Endothelial cell of umbilical vein (primary cell): ENCODE measurements around the gene CDIP1. TPM values are rescaled to one million over a fixed set of nuclear protein-coding genes. Genes with fewer than 3 reads are reported as not detected.

ENCODE experiments used
- BruUV-seq: library from RNA; stranded (reverse); fragments of 400-500 nt; replicated peaks from 2 replicates; lab custom pipeline; 2021; lab: Mats Ljungman, UMichigan
- CTCF ChIA-PET: fragments of 300-600, 350-600 bp; sonication (Branson Sonifier 250); formaldehyde crosslinking; loops from one replicate; lab custom pipeline; 2021; ENCODE audit warnings: antibody characterized with exemption, inconsistent platforms; lab: Charles Lee
- POLR2A ChIA-PET: fragments of 300-600, 350-600 bp; sonication (Branson Sonifier 250); formaldehyde crosslinking; loops from one replicate; lab custom pipeline; 2021; ENCODE audit warnings: antibody characterized with exemption, inconsistent platforms; lab: Charles Lee
- DNase-seq: peaks from one replicate; pipeline ENCODE4 v3.0.0-alpha.2; 2011; ENCODE audit warnings: low read depth, low spot score
- FAIRE-seq: peaks from 2 replicates; lab custom pipeline; 2011; peaks lifted over from hg19 to GRCh38; lab: Jason Lieb, UNC
- H2AFZ ChIP-seq: 2 replicates; pipeline ENCODE4 v1.6.0; 2012; ENCODE audit warnings: low read depth, low read length, control low read depth, inconsistent platforms
- H3K27ac ChIP-seq: 2 replicates; pipeline ENCODE4 v1.5.1; 2011; ENCODE audit warnings: low read depth, mild to moderate bottlenecking, control low read depth, low read length, moderate library complexity; ENCODE audit not compliant: insufficient read depth
- H3K27me3 ChIP-seq, 2 experiments: 2 replicates each; pipeline versions ENCODE4 v1.6.0 to v1.6.1; 2011; ENCODE audit warnings: low read length in 2 of 2, mixed read lengths in 1 of 2; ENCODE audit not compliant: control insufficient read depth in 2 of 2, insufficient read depth in 2 of 2
- H3K36me3 ChIP-seq, 2 experiments: 2 replicates in 1 of 2; 3 replicates in 1 of 2; pipeline ENCODE4 v1.5.1; 2011; ENCODE audit warnings: low read length in 2 of 2, mild to moderate bottlenecking in 1 of 2, moderate library complexity in 1 of 2; ENCODE audit not compliant: control insufficient read depth in 2 of 2, insufficient read depth in 2 of 2; ENCODE audit errors: extremely low read depth in 1 of 2
- H3K4me1 ChIP-seq: 3 replicates; pipeline ENCODE4 v1.5.1; 2011; ENCODE audit warnings: mild to moderate bottlenecking, low read length; ENCODE audit not compliant: control insufficient read depth, insufficient read depth; ENCODE audit errors: extremely low read depth
- H3K4me2 ChIP-seq: 2 replicates; pipeline ENCODE4 v1.6.1; 2011; ENCODE audit warnings: low read length, control low read depth, mixed read lengths; ENCODE audit not compliant: insufficient read depth
- H3K4me3 ChIP-seq, 3 experiments: fragments of 200-600 bp in 1 of 3; sonication (generic), shearing (Covaris generic) in 1 of 3; replicated peaks in 1 of 3; 2 replicates each; pipeline ENCODE4 v1.5.1; 2011 to 2016; ENCODE audit warnings: control low read depth in 3 of 3, low read length in 3 of 3, mild to moderate bottlenecking in 2 of 3, inconsistent platforms in 1 of 3, low read depth in 1 of 3, moderate library complexity in 1 of 3; ENCODE audit not compliant: insufficient read depth in 1 of 3
- H3K79me2 ChIP-seq: 2 replicates; pipeline ENCODE4 v1.6.0; 2012; ENCODE audit warnings: low read length, inconsistent platforms; ENCODE audit not compliant: control insufficient read depth, insufficient read depth
- H3K9ac ChIP-seq: replicated peaks from 2 replicates; pipeline ENCODE3; 2011; ENCODE audit warnings: low read length, control low read depth; ENCODE audit not compliant: insufficient read depth; ENCODE audit errors: extremely low read depth
- H3K9me1 ChIP-seq: replicated peaks from 3 replicates; pipeline ENCODE4 v1.6.0; 2011; ENCODE audit warnings: mild to moderate bottlenecking, low read length; ENCODE audit not compliant: control insufficient read depth, insufficient read depth; ENCODE audit errors: extremely low read depth
- H3K9me3 ChIP-seq: replicated peaks from 2 replicates; pipeline ENCODE4 v1.5.1; 2012; ENCODE audit warnings: low read length, inconsistent platforms; ENCODE audit not compliant: control insufficient read depth, insufficient read depth
- H4K20me1 ChIP-seq: replicated peaks from 2 replicates; pipeline ENCODE3; 2011; ENCODE audit warnings: mild to moderate bottlenecking, low read length; ENCODE audit not compliant: control insufficient read depth, insufficient read depth; ENCODE audit errors: extremely low read depth
- EZH2 ChIP-seq: IDR thresholded peaks from 2 replicates; pipeline ENCODE4 v1.6.1; 2012; ENCODE audit warnings: borderline replicate concordance, low read depth, mild to moderate bottlenecking, moderate library complexity, low read length, inconsistent platforms; ENCODE audit not compliant: severe bottlenecking
- FOS ChIP-seq: IDR thresholded peaks from 2 replicates; pipeline ENCODE4 v1.6.1; 2011; ENCODE audit warnings: mild to moderate bottlenecking, low read length, moderate library complexity, borderline replicate concordance; ENCODE audit not compliant: insufficient read depth
- GATA2 ChIP-seq: IDR thresholded peaks from 2 replicates; pipeline ENCODE4 v1.7.0; 2011; ENCODE audit warnings: low read depth, mild to moderate bottlenecking, moderate library complexity, mixed read lengths, low read length; ENCODE audit not compliant: insufficient read length, insufficient read depth
- JUN ChIP-seq: IDR thresholded peaks from 2 replicates; pipeline ENCODE4 v1.6.1; 2011; ENCODE audit warnings: borderline replicate concordance, low read depth; ENCODE audit not compliant: insufficient read length, insufficient read depth
- MYC ChIP-seq: IDR thresholded peaks from one replicate; pipeline ENCODE4 v1.6.1; 2011; ENCODE audit warnings: mild to moderate bottlenecking, low read depth, low read length
- POLR2A ChIP-seq: IDR thresholded peaks from 2 replicates; pipeline ENCODE4 v1.6.1; 2012; ENCODE audit warnings: low read depth, mild to moderate bottlenecking, control low read depth, low read length
- POLR2AphosphoS5 ChIP-seq: IDR thresholded peaks from 2 replicates; pipeline ENCODE4 v1.6.1; 2012; ENCODE audit warnings: low read depth, mild to moderate bottlenecking, control low read depth, low read length, moderate library complexity; ENCODE audit not compliant: insufficient read depth
- dilution Hi-C: fragments of 300-500 bp; cut with MboI; formaldehyde crosslinking; loops from one replicate; pipeline ENCODE4 v1.15.0; 2019; ENCODE audit warnings: low sequenced_read_pairs; ENCODE audit not compliant: extremely low pct_ligation_motif_present
- intact Hi-C: fragments of 100-400 bp; cut with micrococcal nuclease; formaldehyde crosslinking; loops from one replicate; pipeline ENCODE4 v1.10.0; 2022
- polyA plus RNA-seq, 4 experiments: library from polyadenylated mRNA; depleted of rRNA in 3 of 4; stranded (reverse) in 3 of 4; unstranded in 1 of 4; fragments of >200 nt; gene quantifications; 2 replicates each; pipeline versions ENCODE4 v1.2.1 to v1.2.3, GENCODE V29; 2011 to 2012; ENCODE audit warnings: missing spikeins in 1 of 4
- total RNA-seq: library from RNA; stranded (reverse); gene quantifications from 2 replicates; pipeline ENCODE4 v1.2.3, GENCODE V29; 2021
- TF ChIP-seq, protein P1 (sequence below), 2 donors: IDR thresholded peaks; 1 replicate in 1 of 2; 2 replicates in 1 of 2; pipeline ENCODE4 v1.5.1; 2011; ENCODE audit warnings: low read length in 2 of 2, mild to moderate bottlenecking in 2 of 2, moderate library complexity in 2 of 2, control low read depth in 1 of 2, inconsistent platforms in 1 of 2, low read depth in 1 of 2; ENCODE audit not compliant: insufficient read depth in 1 of 2; ENCODE audit errors: extremely low read depth in 1 of 2
- TF ChIP-seq, protein P2 (sequence below): IDR thresholded peaks from 2 replicates; pipeline ENCODE4 v1.6.1; 2011; ENCODE audit not compliant: insufficient read depth, insufficient read length

Gene CDIP1
- total and polyA plus RNA-seq, 2 donors (not counting 3 experiments of a cell fraction or from before 2014, with no cell fraction given), result 33.9 to 37.4 TPM

DNA sequence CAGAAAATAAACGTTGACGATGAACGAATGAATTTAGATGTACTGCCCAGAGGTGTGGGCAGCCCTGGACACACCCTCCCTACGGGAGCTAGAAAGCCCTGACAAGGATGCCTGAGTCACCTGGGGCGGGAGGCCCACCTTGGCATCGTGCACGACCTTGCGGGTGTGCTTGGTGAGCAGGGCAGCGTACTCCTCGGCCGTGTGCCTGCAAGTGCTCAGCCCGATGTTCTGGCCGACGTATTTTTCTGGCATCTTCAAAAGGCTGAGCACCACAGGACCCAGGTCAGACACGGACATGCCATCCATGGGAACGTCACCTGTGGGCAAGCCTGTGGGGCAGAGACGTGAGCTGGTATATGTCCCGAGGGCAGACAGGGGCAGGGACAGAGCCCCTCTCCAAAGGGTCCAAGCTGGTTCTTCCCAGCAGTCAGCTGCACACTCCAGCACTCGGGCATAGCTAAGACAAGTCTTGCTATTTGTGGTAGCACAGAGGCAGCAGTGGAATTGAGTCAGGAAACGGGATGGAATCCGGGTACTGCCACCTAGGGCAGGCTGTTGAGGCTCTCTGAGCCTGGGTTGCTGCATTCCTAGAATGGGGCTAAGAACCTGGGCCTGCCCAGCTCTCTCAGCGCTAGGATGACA lies 74.9 kb downstream of the CDIP1 start:
- H3K9me3 ChIP-seq, result no peaks in the 10 kb centered on the region
- peaks cover 0 to 33% of the 10 kb centered on the region in 2 experiments for H3K36me3 ChIP-seq
- H3K27ac ChIP-seq, result no peak overlapping the region
- no peaks in the 10 kb centered on the region for H3K27me3 ChIP-seq
- H3K4me2 ChIP-seq, result no peak overlapping the region
- no peak overlapping the region for H2AFZ ChIP-seq
- TF ChIP-seq POLR2AphosphoS5, result no peak
- no peak for TF ChIP-seq POLR2A
- TF ChIP-seq GATA2, result no peak
- TF ChIP-seq FOS, result no peak
- TF ChIP-seq MYC, result no peak
- no peak for TF ChIP-seq EZH2
- TF ChIP-seq, protein P1, sequence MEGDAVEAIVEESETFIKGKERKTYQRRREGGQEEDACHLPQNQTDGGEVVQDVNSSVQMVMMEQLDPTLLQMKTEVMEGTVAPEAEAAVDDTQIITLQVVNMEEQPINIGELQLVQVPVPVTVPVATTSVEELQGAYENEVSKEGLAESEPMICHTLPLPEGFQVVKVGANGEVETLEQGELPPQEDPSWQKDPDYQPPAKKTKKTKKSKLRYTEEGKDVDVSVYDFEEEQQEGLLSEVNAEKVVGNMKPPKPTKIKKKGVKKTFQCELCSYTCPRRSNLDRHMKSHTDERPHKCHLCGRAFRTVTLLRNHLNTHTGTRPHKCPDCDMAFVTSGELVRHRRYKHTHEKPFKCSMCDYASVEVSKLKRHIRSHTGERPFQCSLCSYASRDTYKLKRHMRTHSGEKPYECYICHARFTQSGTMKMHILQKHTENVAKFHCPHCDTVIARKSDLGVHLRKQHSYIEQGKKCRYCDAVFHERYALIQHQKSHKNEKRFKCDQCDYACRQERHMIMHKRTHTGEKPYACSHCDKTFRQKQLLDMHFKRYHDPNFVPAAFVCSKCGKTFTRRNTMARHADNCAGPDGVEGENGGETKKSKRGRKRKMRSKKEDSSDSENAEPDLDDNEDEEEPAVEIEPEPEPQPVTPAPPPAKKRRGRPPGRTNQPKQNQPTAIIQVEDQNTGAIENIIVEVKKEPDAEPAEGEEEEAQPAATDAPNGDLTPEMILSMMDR (IDR thresholded peaks at IDR 0.05; ENCODE audit: extremely low read depth in 1 of 2, insufficient read depth in 1 of 2, low read depth in 1 of 2, low read length in 2 of 2), result no peak
- TF ChIP-seq, protein P2, sequence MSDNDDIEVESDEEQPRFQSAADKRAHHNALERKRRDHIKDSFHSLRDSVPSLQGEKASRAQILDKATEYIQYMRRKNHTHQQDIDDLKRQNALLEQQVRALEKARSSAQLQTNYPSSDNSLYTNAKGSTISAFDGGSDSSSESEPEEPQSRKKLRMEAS, result no peak
- TF ChIP-seq JUN, result no peak
- intact Hi-C loops, result no loop called here
- no peak overlapping the region for H3K9ac ChIP-seq
- no peaks in the 10 kb centered on the region for H3K9me1 ChIP-seq
- no peaks in the 10 kb centered on the region for H3K4me1 ChIP-seq
- FAIRE-seq, result no peak
- no peak for DNase-seq
- H3K4me3 ChIP-seq, result no peak overlapping the region
- dilution Hi-C loops, result no loop called here
- no TSS peak for BruUV-seq
- no peaks in the 10 kb centered on the region for H4K20me1 ChIP-seq
- POLR2A ChIA-PET, result no interaction called here
- CTCF ChIA-PET, result interaction anchor here (1.0 kb wide), 1 partner anchor 11 kb away, joined by 3 read pairs; the partner anchor contains the start of gene NMRAL1
- no peaks in the 10 kb centered on the region for H3K79me2 ChIP-seq
